SIG-M5 treated with dmso at 0.1 percent for 504 hours (cell line): ENCODE data around the gene PRUNE2.
A peak's percentile ranks its signal among the peaks of the same experiment; 100 is the strongest.
"Not testable (repeated sequence)": the region's sequence is repeated elsewhere in the genome, so short reads cannot be mapped to it uniquely, and the experiment has no call there.

Experiments used
- DNase-seq: peaks from one replicate; lab custom pipeline; 2025; ENCODE audit not compliant: unreplicated experiment; lab: John Stamatoyannopoulos, UW

Gene PRUNE2, protein sequence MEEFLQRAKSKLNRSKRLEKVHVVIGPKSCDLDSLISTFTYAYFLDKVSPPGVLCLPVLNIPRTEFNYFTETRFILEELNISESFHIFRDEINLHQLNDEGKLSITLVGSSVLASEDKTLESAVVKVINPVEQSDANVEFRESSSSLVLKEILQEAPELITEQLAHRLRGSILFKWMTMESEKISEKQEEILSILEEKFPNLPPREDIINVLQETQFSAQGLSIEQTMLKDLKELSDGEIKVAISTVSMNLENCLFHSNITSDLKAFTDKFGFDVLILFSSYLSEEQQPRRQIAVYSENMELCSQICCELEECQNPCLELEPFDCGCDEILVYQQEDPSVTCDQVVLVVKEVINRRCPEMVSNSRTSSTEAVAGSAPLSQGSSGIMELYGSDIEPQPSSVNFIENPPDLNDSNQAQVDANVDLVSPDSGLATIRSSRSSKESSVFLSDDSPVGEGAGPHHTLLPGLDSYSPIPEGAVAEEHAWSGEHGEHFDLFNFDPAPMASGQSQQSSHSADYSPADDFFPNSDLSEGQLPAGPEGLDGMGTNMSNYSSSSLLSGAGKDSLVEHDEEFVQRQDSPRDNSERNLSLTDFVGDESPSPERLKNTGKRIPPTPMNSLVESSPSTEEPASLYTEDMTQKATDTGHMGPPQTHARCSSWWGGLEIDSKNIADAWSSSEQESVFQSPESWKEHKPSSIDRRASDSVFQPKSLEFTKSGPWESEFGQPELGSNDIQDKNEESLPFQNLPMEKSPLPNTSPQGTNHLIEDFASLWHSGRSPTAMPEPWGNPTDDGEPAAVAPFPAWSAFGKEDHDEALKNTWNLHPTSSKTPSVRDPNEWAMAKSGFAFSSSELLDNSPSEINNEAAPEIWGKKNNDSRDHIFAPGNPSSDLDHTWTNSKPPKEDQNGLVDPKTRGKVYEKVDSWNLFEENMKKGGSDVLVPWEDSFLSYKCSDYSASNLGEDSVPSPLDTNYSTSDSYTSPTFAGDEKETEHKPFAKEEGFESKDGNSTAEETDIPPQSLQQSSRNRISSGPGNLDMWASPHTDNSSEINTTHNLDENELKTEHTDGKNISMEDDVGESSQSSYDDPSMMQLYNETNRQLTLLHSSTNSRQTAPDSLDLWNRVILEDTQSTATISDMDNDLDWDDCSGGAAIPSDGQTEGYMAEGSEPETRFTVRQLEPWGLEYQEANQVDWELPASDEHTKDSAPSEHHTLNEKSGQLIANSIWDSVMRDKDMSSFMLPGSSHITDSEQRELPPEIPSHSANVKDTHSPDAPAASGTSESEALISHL (N-terminal part only)

DNA sequence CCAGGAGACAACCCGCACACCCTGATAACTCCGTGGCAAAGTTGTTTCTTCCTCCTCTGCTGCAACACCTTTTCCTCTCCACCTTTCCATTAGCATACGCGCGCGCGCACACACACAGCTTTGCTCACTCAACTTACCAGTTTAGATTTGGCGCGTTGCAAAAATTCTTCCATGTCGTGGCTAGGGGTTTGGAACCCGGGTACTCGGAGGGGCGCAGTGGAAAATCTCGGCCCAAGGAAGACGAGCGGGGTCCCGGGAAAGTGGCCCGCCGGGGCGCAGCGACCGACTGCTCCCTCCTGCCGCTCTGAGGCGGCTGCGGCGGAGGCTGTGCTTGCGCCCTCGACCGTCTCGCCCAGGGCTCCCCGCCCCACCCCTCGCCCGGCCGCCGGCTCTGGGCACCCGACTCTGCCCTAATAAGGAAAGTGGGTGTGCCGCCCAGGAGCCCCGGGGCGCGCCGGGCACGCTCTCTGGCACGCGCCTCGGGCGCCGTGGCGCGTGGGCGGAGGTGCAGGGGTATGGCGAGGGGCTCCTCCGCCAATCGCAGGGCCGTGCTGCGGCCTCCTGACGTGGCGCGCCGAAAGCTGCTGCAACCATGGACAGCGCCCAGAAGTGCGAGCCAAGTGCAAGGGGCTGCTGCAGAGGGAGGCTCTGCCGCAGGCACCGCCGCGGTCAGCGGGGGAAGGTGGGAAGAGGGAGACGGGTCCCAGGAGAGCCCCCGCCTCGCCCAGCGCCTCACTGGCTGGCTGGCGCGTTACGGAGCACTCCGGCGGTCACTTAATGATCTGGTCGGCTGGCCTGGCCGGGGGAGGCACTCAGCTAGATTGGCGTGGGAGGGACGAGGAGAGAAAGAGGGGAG, at the start of gene PRUNE2:
Gene PRUNE2 (minus strand): TSS at position 324 of the 856 bp plus-strand sequence. CDS start 151 bp downstream, at position 173.
- DNase-seq: no peak

- DNase-seq: not testable (repeated sequence)
Observed at GRCh38 chr9:76955406-76955805, 49.5 kb upstream of the PRUNE2 start.

DNA sequence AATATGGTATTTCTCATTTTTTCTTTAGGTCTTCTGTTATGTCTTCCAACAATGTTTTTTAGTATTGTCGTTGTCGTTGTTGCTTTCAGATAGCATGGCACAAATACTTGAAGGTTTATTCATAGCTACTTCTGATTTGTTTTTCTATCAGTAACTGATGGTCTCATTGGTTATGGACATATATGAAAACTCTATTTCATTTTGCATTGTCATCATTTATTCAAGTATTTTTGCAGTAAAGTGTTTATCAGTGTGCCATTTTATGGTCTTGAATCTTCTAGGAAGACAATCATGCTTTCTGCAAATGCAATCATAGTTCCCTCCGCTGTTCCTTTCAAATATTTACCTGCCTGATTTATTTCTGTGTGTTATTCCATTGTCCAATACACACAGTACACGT, 44.0 kb upstream of the PRUNE2 start:
- DNase-seq: no peak

GRCh38 chr9:76944011-76944410, 38.1 kb upstream of the PRUNE2 start:
- DNase-seq: no peak

DNA sequence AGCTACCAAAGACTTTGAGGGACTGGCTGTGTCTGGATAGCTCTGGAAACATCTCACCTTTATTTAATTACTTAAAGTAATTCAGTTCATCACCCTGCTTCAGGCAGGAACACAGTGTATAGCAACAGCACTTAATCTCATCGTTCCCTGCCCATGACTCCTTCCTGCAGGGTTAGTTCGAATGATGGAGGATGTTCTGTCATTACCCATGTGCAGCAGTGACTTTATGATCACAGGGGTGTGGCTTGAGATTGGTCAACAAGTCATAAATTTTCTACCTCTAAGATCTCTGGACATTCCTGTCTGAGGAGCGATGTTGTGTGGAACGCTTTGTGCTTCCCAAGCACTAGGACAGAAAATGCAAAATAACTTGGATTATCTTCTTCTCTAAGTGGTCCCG, 37.1 kb upstream of the PRUNE2 start:
- no peak for DNase-seq

DNA sequence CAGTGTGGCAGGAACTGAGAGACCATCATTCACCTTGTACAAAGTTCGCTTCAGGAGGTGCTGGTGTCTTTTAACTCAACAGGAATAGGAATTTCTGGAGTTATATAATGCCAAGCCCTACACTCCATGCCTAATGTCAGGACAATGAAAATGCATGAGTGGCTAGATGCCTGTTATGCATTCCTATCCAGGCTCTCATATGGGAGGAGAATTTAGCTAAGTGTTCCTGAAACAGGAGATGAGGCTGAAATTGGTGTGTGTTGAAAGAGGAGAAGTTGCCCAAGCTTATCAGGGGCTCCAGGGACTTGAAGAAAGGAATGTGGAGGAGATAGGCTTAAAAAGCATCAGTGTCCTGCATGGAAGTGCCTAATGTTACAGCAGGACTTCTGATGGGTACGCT, 26.8 kb upstream of the PRUNE2 start:
- no peak for DNase-seq

- no peak for DNase-seq
Observed at GRCh38 chr9:76932265-76932664, 26.4 kb upstream of the PRUNE2 start.

DNA sequence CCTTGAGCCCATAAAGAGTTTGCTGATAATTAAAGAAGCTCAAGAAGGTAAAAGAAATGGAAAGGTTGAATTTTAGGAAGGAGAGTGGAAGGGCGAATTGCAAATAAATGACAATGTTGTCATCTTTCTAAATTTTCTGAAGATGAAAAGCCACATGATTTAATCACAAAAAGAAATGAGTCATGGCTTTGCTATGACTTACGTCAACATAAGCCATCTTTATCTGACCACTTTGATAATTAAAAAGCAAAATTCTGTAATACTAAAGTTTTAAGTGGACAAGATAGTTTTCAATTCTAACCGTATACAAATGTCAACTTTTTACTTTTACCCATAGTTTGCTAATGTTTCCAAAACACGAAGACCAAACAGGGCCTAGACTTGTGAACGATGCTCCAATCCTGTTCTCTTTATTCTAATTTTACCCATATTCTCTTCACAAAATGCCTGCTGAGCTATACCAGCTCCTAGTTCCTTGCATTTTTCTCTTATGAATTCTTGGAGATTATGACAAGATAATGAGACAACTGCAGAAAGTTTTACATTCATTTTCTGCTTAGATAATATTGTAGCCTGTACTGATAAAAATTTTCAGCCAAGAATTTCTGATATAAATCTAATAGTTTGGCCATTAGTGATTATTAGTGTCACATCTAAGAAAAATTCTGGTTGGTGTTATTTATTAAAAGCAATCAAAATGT, 21.8 kb upstream of the PRUNE2 start:
- no peak for DNase-seq

DNA sequence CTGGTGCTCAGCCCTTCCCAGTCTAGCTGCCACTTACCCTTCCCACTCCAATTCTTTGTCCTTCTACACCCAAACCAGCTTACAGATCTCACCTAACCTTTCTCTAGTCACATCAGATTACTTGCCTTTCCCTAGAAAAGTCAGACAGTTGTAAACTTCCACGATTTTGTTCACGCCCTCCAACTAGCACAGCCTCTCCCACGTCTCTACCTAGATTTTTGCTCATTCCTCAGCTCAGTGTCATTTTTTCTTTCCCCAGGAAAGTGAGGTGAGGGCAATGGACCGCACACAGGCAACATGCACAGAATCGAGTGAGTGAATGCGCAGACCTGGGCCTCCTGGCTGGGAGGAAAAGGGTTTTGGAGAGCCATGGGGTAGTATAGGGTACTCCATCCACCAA, 20.9 kb upstream of the PRUNE2 start:
- DNase-seq: no peak

- DNase-seq: no peak
Observed at GRCh38 chr9:76926324-76926741, 20.4 kb upstream of the PRUNE2 start.

- DNase-seq: no peak
Observed at GRCh38 chr9:76921165-76921564, 15.3 kb upstream of the PRUNE2 start.

- no peak for DNase-seq
Observed at GRCh38 chr9:76917299-76917698, 11.4 kb upstream of the PRUNE2 start.

- DNase-seq: no peak
Observed at GRCh38 chr9:76916231-76916630, 10.3 kb upstream of the PRUNE2 start.

GRCh38 chr9:76913467-76913866, 7.6 kb upstream of the PRUNE2 start:
- no peak for DNase-seq

GRCh38 chr9:76912636-76913275, 6.8 kb upstream of the PRUNE2 start:
- peak; percentile 50 for DNase-seq

- no peak for DNase-seq
Observed at GRCh38 chr9:76911971-76912370, 6.1 kb upstream of the PRUNE2 start.

DNA sequence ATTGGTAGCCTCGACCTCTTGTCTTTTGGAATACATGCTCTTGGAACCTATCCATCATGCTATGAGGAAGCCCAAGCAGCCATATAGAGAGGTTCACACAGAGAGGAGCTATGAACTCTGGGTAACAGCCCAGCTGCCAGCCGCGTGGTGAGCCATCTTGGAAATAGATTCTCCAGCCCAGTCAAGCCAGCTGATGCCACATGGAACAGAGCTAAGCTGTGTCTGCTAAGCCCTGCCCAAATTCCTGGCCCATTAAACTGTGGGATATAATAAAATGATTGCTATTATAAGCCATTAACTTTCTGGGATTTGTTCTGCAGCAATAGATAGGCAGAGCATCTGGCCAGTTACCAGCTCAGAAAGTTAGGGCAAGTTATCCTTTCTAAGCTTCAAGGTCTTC, 4.9 kb upstream of the PRUNE2 start:
- DNase-seq: no peak

DNA sequence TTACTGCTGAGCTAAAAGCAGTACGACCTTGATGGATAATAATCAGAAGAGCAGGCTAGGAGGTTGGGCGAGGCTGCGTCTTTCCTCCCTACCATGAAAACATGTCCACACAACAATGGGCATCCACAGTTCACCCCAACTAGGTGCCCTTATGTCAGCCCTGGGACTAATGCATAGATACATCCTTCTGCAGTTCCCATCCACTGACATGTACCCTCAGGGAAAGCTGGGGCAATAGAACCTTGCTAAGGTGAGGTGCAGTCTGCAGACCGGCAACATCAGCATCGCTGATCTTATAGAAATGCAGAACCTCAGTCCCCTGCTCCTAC, 697 bp upstream of the PRUNE2 start:
- DNase-seq: no peak
